H1 (cell line): ENCODE results near the gene ZNF527.
"Not testable (repeated sequence)": the region's sequence is repeated elsewhere in the genome, so short reads cannot be mapped to it uniquely, and the experiment has no call there.

Experiments
- BCL11A ChIP-seq, 2 experiments: IDR thresholded peaks; one replicate each; pipeline ENCODE4 v1.6.1; 2011; ENCODE audit warnings: low read depth in 2 of 2, low read length in 2 of 2, mild to moderate bottlenecking in 2 of 2
- CTCF ChIP-seq, 3 experiments: IDR thresholded peaks; 1 replicate in 2 of 3; 2 replicates in 1 of 3; pipeline versions ENCODE4 v1.5.1 to v1.6.1; 2011; ENCODE audit warnings: low read length in 3 of 3, mild to moderate bottlenecking in 3 of 3, inconsistent platforms in 2 of 3, low read depth in 1 of 3, moderate library complexity in 1 of 3; ENCODE audit not compliant: insufficient read depth in 1 of 3; ENCODE audit errors: control extremely low read depth in 1 of 3
- EP300 ChIP-seq, 2 experiments: IDR thresholded peaks; 1 replicate in 1 of 2; 2 replicates in 1 of 2; pipeline ENCODE4 v1.6.1; 2011 to 2012; ENCODE audit warnings: low read depth in 2 of 2, low read length in 2 of 2, mild to moderate bottlenecking in 2 of 2, borderline replicate concordance in 1 of 2, inconsistent platforms in 1 of 2, moderate library complexity in 1 of 2
- EZH2 ChIP-seq: fragments of 200-600 bp; sonication (generic); IDR thresholded peaks from 2 replicates; pipeline ENCODE4 v1.7.1; 2012; ENCODE audit warnings: low read depth, mild to moderate bottlenecking, moderate library complexity, low read length, inconsistent platforms; ENCODE audit not compliant: severe bottlenecking
- POU5F1 ChIP-seq: IDR thresholded peaks from 2 replicates; pipeline ENCODE4 v1.6.1; 2011; ENCODE audit warnings: low read depth, mild to moderate bottlenecking, low read length, moderate library complexity
- RFX5 ChIP-seq: IDR thresholded peaks from 2 replicates; pipeline ENCODE4 v1.6.1; 2011; ENCODE audit warnings: low read depth, low read length, improper control_type of control experiment, borderline replicate concordance
- SP1 ChIP-seq: IDR thresholded peaks from 2 replicates; pipeline ENCODE4 v1.6.1; 2011; ENCODE audit warnings: low read depth, low read length
- TAF1 ChIP-seq: IDR thresholded peaks from 2 replicates; pipeline ENCODE4 v1.6.1; 2011; ENCODE audit warnings: mild to moderate bottlenecking, low read depth, low read length
- TF ChIP-seq, protein P1 (sequence below): IDR thresholded peaks from 2 replicates; pipeline ENCODE4 v1.6.1; 2012; ENCODE audit warnings: inconsistent platforms
- TF ChIP-seq, protein P2 (sequence below): IDR thresholded peaks from 2 replicates; pipeline ENCODE4 v1.6.1; 2012; ENCODE audit warnings: inconsistent platforms

GRCh38 chr19:37370386-37370879 is 466 bp upstream of the ZNF527 start:
- not testable (repeated sequence) for TF ChIP-seq CTCF (IDR thresholded peaks at IDR 0.05; ENCODE audit: control extremely low read depth in 1 of 3, insufficient read depth in 1 of 3, low read depth in 1 of 3, low read length in 3 of 3); BCL11A (IDR thresholded peaks at IDR 0.05; ENCODE audit: low read depth in 2 of 2, low read length in 2 of 2); EP300 (IDR thresholded peaks at IDR 0.05; ENCODE audit: borderline replicate concordance in 1 of 2, low read depth in 2 of 2, low read length in 2 of 2); SP1; TAF1; POU5F1; EZH2; RFX5
- TF ChIP-seq, protein P1, sequence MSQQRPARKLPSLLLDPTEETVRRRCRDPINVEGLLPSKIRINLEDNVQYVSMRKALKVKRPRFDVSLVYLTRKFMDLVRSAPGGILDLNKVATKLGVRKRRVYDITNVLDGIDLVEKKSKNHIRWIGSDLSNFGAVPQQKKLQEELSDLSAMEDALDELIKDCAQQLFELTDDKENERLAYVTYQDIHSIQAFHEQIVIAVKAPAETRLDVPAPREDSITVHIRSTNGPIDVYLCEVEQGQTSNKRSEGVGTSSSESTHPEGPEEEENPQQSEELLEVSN, result not testable (repeated sequence)
- TF ChIP-seq, protein P2, sequence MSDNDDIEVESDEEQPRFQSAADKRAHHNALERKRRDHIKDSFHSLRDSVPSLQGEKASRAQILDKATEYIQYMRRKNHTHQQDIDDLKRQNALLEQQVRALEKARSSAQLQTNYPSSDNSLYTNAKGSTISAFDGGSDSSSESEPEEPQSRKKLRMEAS, result not testable (repeated sequence)
